HepG2 (cell line): ENCODE data around the gene MPI. TPM values are rescaled to one million over a fixed set of nuclear protein-coding genes. Genes with fewer than 3 reads are reported as not detected.

Source experiments
- ELF1 ChIP-seq: sonication (generic); formaldehyde crosslinking; IDR thresholded peaks from 2 replicates; pipeline ENCODE4 v1.4.0; 2020; ENCODE audit warnings: missing genetic modification reagents
- KLF6 ChIP-seq: IDR thresholded peaks from 2 replicates; pipeline ENCODE4 v1.8.0; 2016; ENCODE audit warnings: missing biosample characterization, missing genetic modification reagents
- PAWR ChIP-seq: sonication (generic); formaldehyde crosslinking; IDR thresholded peaks from 2 replicates; pipeline ENCODE4 v1.4.0; 2020; ENCODE audit warnings: missing genetic modification reagents, mild to moderate bottlenecking, borderline replicate concordance
- PTBP1 ChIP-seq: fragments of 200-400 bp; formaldehyde crosslinking; IDR thresholded peaks from 2 replicates; pipeline ENCODE4 v1.6.1; 2018; ENCODE audit warnings: low read length, low read depth; ENCODE audit not compliant: poor library complexity, severe bottlenecking
- SPEN ChIP-seq: sonication (generic); formaldehyde crosslinking; IDR thresholded peaks from 2 replicates; pipeline ENCODE4 v1.5.1; 2020; ENCODE audit warnings: low read depth, mild to moderate bottlenecking, missing genetic modification reagents
- ZNF296 ChIP-seq: sonication (generic); formaldehyde crosslinking; conservative IDR thresholded peaks from 2 replicates; pipeline ENCODE4 v1.5.0; 2020; ENCODE audit warnings: mild to moderate bottlenecking, missing genetic modification reagents
- ZNF598 ChIP-seq: sonication (generic); formaldehyde crosslinking; IDR thresholded peaks from 2 replicates; pipeline ENCODE4 v1.5.1; 2020; ENCODE audit warnings: mild to moderate bottlenecking, missing genetic modification reagents, borderline replicate concordance
- ZNF776 ChIP-seq: sonication (generic); formaldehyde crosslinking; IDR thresholded peaks from 2 replicates; pipeline ENCODE4 v1.4.0; 2020; ENCODE audit warnings: mild to moderate bottlenecking, missing genetic modification reagents
- ZNF781 ChIP-seq: sonication (generic); formaldehyde crosslinking; IDR thresholded peaks from 2 replicates; pipeline ENCODE4 v1.5.1; 2020; ENCODE audit warnings: borderline replicate concordance, mild to moderate bottlenecking, missing genetic modification reagents; ENCODE audit errors: not compliant biosample characterization
- polyA plus RNA-seq, 8 experiments: library from polyadenylated mRNA; depleted of rRNA in 3 of 8; stranded (reverse) in 7 of 8; unstranded in 1 of 8; fragments of >200 nt; fragmentation: Illumina TruSeq in 4 of 8; extraction: Trizol in 4 of 8; gene quantifications; 2 replicates each; pipeline versions ENCODE4 v1.2.1 to v1.2.3, GENCODE V29; 2011 to 2016; ENCODE audit warnings: low read depth in 4 of 8, missing spikeins in 1 of 8, mixed read lengths in 1 of 8; ENCODE audit not compliant: insufficient read depth in 1 of 8
- total RNA-seq, 5 experiments: library from RNA; depleted of rRNA; stranded (reverse); fragments of >200 nt; fragmentation: Illumina TruSeq; extraction: Trizol; gene quantifications; 2 replicates each; pipeline ENCODE4 v1.2.3, GENCODE V29; 2016; ENCODE audit warnings: low read depth in 1 of 5
- TF ChIP-seq, protein P1 (sequence below): sonication (generic); formaldehyde crosslinking; IDR thresholded peaks from 2 replicates; pipeline ENCODE4 v1.5.1; 2020; ENCODE audit warnings: mild to moderate bottlenecking, missing genetic modification reagents, moderate library complexity
- TF ChIP-seq, protein P2 (sequence below), 2 experiments: fragments of 450-650 bp in 1 of 2; sonication (generic) in 1 of 2; formaldehyde crosslinking in 1 of 2; IDR thresholded peaks; 2 replicates each; pipeline versions ENCODE4 v1.6.1 to v1.8.0; 2016 to 2022; ENCODE audit warnings: antibody characterized with exemption in 1 of 2, mild to moderate bottlenecking in 1 of 2, missing genetic modification reagents in 1 of 2
- TF ChIP-seq, protein P3 (sequence below): sonication (generic); formaldehyde crosslinking; IDR thresholded peaks from 2 replicates; pipeline ENCODE4 v1.4.0; 2020; ENCODE audit warnings: missing genetic modification reagents, mild to moderate bottlenecking, borderline replicate concordance
- TF ChIP-seq, protein P4 (sequence below), 2 experiments: sonication (generic) in 1 of 2; formaldehyde crosslinking in 1 of 2; IDR thresholded peaks; 2 replicates each; pipeline versions ENCODE4 v1.4.0 to v1.6.1; 2018 to 2020; ENCODE audit warnings: missing genetic modification reagents in 2 of 2, borderline replicate concordance in 1 of 2, low read depth in 1 of 2, mild to moderate bottlenecking in 1 of 2, missing biosample characterization in 1 of 2

The MPI gene
- total and polyA plus RNA-seq, 2 of the 13 experiments (the other 11 are each of a cell fraction or from before 2014, with no cell fraction given), result 36.9 to 63.5 TPM

DNA sequence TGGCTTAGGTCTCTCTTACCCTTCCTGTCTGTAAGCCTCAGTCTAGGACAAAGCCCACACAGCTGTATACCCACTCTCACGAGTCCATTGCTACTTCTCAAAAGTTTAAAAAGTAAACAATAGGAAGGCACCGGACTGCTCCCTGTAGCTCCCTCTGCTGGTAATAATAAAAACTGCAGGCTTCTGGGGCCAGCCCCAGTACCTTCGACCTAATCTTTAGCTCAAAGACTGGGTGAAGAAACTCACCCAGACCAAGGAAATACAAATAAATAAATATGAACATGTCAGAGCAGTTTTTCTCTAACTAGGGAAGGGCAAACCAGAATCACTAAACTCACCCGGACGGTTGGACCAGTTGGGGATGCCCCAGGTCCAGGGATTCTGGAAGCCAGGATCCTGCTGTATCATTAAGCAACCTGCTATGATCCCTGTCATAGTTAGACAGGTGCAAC lies 11.8 kb downstream of the MPI start (continued):
- TF ChIP-seq, protein P1, sequence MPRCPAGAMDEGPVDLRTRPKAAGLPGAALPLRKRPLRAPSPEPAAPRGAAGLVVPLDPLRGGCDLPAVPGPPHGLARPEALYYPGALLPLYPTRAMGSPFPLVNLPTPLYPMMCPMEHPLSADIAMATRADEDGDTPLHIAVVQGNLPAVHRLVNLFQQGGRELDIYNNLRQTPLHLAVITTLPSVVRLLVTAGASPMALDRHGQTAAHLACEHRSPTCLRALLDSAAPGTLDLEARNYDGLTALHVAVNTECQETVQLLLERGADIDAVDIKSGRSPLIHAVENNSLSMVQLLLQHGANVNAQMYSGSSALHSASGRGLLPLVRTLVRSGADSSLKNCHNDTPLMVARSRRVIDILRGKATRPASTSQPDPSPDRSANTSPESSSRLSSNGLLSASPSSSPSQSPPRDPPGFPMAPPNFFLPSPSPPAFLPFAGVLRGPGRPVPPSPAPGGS, result no peak
- TF ChIP-seq SPEN (CRISPR knock-in tag) (no peak), ZNF296 (no peak), ZNF598 (CRISPR knock-in tag) (no peak), ZNF781 (CRISPR knock-in tag) (no peak), PTBP1 (no peak), ELF1 (CRISPR knock-in tag) (peak; percentile 11; the same call in 1 of the 2 replicates), KLF6 (no peak), ZNF776 (CRISPR knock-in tag) (no peak), PAWR (CRISPR knock-in tag) (no peak)
- TF ChIP-seq, protein P2, sequence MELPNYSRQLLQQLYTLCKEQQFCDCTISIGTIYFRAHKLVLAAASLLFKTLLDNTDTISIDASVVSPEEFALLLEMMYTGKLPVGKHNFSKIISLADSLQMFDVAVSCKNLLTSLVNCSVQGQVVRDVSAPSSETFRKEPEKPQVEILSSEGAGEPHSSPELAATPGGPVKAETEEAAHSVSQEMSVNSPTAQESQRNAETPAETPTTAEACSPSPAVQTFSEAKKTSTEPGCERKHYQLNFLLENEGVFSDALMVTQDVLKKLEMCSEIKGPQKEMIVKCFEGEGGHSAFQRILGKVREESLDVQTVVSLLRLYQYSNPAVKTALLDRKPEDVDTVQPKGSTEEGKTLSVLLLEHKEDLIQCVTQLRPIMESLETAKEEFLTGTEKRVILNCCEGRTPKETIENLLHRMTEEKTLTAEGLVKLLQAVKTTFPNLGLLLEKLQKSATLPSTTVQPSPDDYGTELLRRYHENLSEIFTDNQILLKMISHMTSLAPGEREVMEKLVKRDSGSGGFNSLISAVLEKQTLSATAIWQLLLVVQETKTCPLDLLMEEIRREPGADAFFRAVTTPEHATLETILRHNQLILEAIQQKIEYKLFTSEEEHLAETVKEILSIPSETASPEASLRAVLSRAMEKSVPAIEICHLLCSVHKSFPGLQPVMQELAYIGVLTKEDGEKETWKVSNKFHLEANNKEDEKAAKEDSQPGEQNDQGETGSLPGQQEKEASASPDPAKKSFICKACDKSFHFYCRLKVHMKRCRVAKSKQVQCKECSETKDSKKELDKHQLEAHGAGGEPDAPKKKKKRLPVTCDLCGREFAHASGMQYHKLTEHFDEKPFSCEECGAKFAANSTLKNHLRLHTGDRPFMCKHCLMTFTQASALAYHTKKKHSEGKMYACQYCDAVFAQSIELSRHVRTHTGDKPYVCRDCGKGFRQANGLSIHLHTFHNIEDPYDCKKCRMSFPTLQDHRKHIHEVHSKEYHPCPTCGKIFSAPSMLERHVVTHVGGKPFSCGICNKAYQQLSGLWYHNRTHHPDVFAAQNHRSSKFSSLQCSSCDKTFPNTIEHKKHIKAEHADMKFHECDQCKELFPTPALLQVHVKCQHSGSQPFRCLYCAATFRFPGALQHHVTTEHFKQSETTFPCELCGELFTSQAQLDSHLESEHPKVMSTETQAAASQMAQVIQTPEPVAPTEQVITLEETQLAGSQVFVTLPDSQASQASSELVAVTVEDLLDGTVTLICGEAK (IDR thresholded peaks at IDR 0.05), result no peak
- TF ChIP-seq, protein P2 (CRISPR knock-in tag; IDR thresholded peaks at IDR 0.05), result no peak
- TF ChIP-seq, protein P3, sequence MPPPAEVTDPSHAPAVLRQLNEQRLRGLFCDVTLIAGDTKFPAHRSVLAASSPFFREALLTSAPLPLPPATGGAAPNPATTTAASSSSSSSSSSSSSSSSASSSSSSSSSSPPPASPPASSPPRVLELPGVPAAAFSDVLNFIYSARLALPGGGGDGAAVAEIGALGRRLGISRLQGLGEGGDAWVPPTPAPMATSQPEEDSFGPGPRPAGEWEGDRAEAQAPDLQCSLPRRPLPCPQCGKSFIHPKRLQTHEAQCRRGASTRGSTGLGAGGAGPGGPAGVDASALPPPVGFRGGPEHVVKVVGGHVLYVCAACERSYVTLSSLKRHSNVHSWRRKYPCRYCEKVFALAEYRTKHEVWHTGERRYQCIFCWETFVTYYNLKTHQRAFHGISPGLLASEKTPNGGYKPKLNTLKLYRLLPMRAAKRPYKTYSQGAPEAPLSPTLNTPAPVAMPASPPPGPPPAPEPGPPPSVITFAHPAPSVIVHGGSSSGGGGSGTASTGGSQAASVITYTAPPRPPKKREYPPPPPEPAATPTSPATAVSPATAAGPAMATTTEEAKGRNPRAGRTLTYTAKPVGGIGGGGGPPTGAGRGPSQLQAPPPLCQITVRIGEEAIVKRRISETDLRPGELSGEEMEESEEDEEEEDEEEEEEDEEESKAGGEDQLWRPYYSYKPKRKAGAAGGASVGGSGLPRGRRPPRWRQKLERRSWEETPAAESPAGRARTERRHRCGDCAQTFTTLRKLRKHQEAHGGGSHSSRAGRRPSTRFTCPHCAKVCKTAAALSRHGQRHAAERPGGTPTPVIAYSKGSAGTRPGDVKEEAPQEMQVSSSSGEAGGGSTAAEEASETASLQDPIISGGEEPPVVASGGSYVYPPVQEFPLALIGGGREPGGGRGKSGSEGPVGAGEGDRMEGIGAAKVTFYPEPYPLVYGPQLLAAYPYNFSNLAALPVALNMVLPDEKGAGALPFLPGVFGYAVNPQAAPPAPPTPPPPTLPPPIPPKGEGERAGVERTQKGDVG (CRISPR knock-in tag), result no peak
- TF ChIP-seq, protein P4, sequence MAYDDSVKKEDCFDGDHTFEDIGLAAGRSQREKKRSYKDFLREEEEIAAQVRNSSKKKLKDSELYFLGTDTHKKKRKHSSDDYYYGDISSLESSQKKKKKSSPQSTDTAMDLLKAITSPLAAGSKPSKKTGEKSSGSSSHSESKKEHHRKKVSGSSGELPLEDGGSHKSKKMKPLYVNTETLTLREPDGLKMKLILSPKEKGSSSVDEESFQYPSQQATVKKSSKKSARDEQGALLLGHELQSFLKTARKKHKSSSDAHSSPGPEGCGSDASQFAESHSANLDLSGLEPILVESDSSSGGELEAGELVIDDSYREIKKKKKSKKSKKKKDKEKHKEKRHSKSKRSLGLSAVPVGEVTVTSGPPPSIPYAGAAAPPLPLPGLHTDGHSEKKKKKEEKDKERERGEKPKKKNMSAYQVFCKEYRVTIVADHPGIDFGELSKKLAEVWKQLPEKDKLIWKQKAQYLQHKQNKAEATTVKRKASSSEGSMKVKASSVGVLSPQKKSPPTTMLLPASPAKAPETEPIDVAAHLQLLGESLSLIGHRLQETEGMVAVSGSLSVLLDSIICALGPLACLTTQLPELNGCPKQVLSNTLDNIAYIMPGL (CRISPR knock-in tag; IDR thresholded peaks at IDR 0.05; ENCODE audit: borderline replicate concordance in 1 of 2, low read depth in 1 of 2), result 0 out of 4 replicates have a peak, but pooled peaks of 1 of the 2 experiments have one; percentile 19
